PC-3 (cell line): ENCODE measurements around the gene BHLHA15.

ENCODE experiments used
- EZH2phosphoT487 ChIP-seq: fragments of 300-600 bp; sonication (generic); IDR thresholded peaks from 2 replicates; pipeline ENCODE4 v1.6.1; 2018; ENCODE audit warnings: mild to moderate bottlenecking, antibody characterized with exemption, low read length, borderline replicate concordance
- TF ChIP-seq, protein P1 (sequence below): fragments of 300-600 bp; sonication (generic); conservative IDR thresholded peaks from 2 replicates; pipeline ENCODE4 v1.5.1; 2017; ENCODE audit warnings: antibody characterized with exemption, low read depth, mild to moderate bottlenecking, low read length

DNA sequence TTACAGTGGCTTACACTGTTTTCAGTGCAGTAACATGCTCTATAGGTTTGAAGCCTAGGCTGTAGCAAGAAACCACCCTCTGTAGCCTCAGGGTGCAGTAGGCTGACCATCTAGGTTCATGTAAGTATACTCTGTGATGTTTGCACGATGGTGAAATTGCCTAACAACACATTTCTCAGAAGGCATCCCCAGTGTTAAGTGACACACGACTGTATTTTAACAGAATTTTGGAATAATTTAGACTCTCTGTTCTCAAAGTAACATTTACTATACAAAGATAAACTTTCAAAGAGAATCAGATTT is 44.6 kb upstream of the BHLHA15 start:
- no peak for TF ChIP-seq EZH2phosphoT487
- TF ChIP-seq, protein P1, sequence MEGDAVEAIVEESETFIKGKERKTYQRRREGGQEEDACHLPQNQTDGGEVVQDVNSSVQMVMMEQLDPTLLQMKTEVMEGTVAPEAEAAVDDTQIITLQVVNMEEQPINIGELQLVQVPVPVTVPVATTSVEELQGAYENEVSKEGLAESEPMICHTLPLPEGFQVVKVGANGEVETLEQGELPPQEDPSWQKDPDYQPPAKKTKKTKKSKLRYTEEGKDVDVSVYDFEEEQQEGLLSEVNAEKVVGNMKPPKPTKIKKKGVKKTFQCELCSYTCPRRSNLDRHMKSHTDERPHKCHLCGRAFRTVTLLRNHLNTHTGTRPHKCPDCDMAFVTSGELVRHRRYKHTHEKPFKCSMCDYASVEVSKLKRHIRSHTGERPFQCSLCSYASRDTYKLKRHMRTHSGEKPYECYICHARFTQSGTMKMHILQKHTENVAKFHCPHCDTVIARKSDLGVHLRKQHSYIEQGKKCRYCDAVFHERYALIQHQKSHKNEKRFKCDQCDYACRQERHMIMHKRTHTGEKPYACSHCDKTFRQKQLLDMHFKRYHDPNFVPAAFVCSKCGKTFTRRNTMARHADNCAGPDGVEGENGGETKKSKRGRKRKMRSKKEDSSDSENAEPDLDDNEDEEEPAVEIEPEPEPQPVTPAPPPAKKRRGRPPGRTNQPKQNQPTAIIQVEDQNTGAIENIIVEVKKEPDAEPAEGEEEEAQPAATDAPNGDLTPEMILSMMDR, result no peak
